B cell (primary cell): ENCODE measurements around the gene HTR2B. TPM values are rescaled to one million over a fixed set of nuclear protein-coding genes. Genes with fewer than 3 reads are reported as not detected.

Experiments used
- ATAC-seq: fragments of 200-7000 bp; cut with Tn5 transposase; one replicate; pipeline ENCODE4 v1.10.0; 2021; ENCODE audit warnings: low read depth, mild to moderate bottlenecking, moderate number of reproducible peaks, moderate library complexity
- CTCF ChIA-PET: fragments of 350-600 bp; sonication (Branson Sonifier 250); formaldehyde crosslinking; loops from one replicate; lab custom pipeline; 2021; ENCODE audit warnings: antibody characterized with exemption, inconsistent platforms; lab: Charles Lee
- POLR2A ChIA-PET: fragments of 350-600 bp; sonication (Branson Sonifier 250); formaldehyde crosslinking; loops from one replicate; lab custom pipeline; 2021; ENCODE audit warnings: antibody characterized with exemption; lab: Charles Lee
- DNase-seq: peaks from one replicate; pipeline ENCODE4 v3.0.0; 2013
- H2AFZ ChIP-seq: 2 replicates; pipeline ENCODE4 v1.6.1; 2012; ENCODE audit warnings: mild to moderate bottlenecking, low read depth, low read length; ENCODE audit not compliant: insufficient read depth, poor library complexity, severe bottlenecking
- H3K27ac ChIP-seq, 2 donors: 1 replicate in 1 of 2; 2 replicates in 1 of 2; pipeline ENCODE4 v1.5.1; 2012 to 2013; ENCODE audit warnings: low read length in 2 of 2, mild to moderate bottlenecking in 2 of 2, moderate library complexity in 1 of 2
- H3K27me3 ChIP-seq, 4 experiments: fragments of 200-600 bp in 1 of 4; sonication (generic) in 1 of 4; replicated peaks in 1 of 4; 1 replicate in 2 of 4; 2 replicates in 2 of 4; pipeline versions ENCODE4 v1.6.1 to v1.7.0; 2013 to 2016; ENCODE audit warnings: low read length in 3 of 4, mild to moderate bottlenecking in 2 of 4, mixed read lengths in 1 of 4, moderate library complexity in 1 of 4; ENCODE audit not compliant: insufficient read depth in 4 of 4, control insufficient read depth in 3 of 4; ENCODE audit errors: control extremely low read depth in 1 of 4
- H3K36me3 ChIP-seq, 2 experiments: replicated peaks in 1 of 2; 1 replicate in 1 of 2; 2 replicates in 1 of 2; pipeline versions ENCODE4 v1.6.1 to v1.7.1; 2013; ENCODE audit warnings: low read length in 1 of 2; ENCODE audit not compliant: insufficient read depth in 2 of 2, control insufficient read depth in 1 of 2; ENCODE audit errors: control extremely low read depth in 1 of 2, extremely low read depth in 1 of 2
- H3K4me1 ChIP-seq, 2 donors: fragments of 200-600 bp in 1 of 2; sonication (generic) in 1 of 2; 1 replicate in 1 of 2; 2 replicates in 1 of 2; pipeline versions ENCODE4 v1.5.1 to v1.6.1; 2013 to 2017; ENCODE audit warnings: low read length in 2 of 2; ENCODE audit not compliant: control insufficient read depth in 2 of 2, insufficient read depth in 2 of 2
- H3K4me2 ChIP-seq: replicated peaks from 2 replicates; pipeline ENCODE3; 2012; ENCODE audit warnings: mild to moderate bottlenecking, low read depth, low read length; ENCODE audit not compliant: poor library complexity, severe bottlenecking
- H3K4me3 ChIP-seq, 5 experiments: fragments of 200-600 bp in 1 of 5; sonication (generic) in 1 of 5; 1 replicate in 3 of 5; 2 replicates in 2 of 5; pipeline versions ENCODE4 v1.5.1 to v1.7.0; 2011 to 2016; ENCODE audit warnings: low read length in 4 of 5, mild to moderate bottlenecking in 4 of 5, low read depth in 2 of 5, control low read depth in 1 of 5, moderate library complexity in 1 of 5; ENCODE audit not compliant: insufficient read depth in 1 of 5; ENCODE audit errors: control extremely low read depth in 1 of 5, extremely low read depth in 1 of 5
- H3K79me2 ChIP-seq: fragments of 200-600 bp; sonication (generic); one replicate; pipeline ENCODE4 v1.6.0; 2016; ENCODE audit warnings: low read length; ENCODE audit not compliant: control insufficient read depth, insufficient read depth
- H3K9ac ChIP-seq: fragments of 200-600 bp; sonication (generic); 2 replicates; pipeline ENCODE4 v1.6.1; 2017; ENCODE audit warnings: mild to moderate bottlenecking, low read length, moderate library complexity
- H3K9me3 ChIP-seq, 3 donors: one replicate each; pipeline versions ENCODE4 v1.6.1 to v1.7.1; 2013; ENCODE audit warnings: low read length in 2 of 3; ENCODE audit not compliant: control insufficient read depth in 2 of 3, insufficient read depth in 1 of 3; ENCODE audit errors: control extremely low read depth in 1 of 3
- H4K20me1 ChIP-seq: 2 replicates; pipeline ENCODE4 v1.6.0; 2012; ENCODE audit warnings: mild to moderate bottlenecking, low read length; ENCODE audit not compliant: insufficient read depth, control insufficient read depth, poor library complexity, severe bottlenecking
- H3K27ac Mint-ChIP-seq: one replicate; pipeline ENCODE4 v1.8.0; 2021; ENCODE audit warnings: mixed read lengths
- H3K27me3 Mint-ChIP-seq: one replicate; pipeline ENCODE4 v1.8.0; 2021; ENCODE audit warnings: mixed read lengths
- H3K4me1 Mint-ChIP-seq: one replicate; pipeline ENCODE4 v1.8.0; 2021; ENCODE audit warnings: mixed read lengths
- H3K4me3 Mint-ChIP-seq: one replicate; pipeline ENCODE4 v1.8.0; 2021; ENCODE audit warnings: mixed read lengths
- H3K9me3 Mint-ChIP-seq: one replicate; pipeline ENCODE4 v1.8.0; 2022; ENCODE audit warnings: mixed read lengths; ENCODE audit not compliant: insufficient read depth
- EZH2 ChIP-seq: IDR thresholded peaks from 2 replicates; pipeline ENCODE4 v1.6.1; 2012; ENCODE audit warnings: borderline replicate concordance, low read depth, mild to moderate bottlenecking, moderate library complexity, low read length; ENCODE audit not compliant: insufficient read depth, poor library complexity, severe bottlenecking
- WGBS: methylation state at CpG from one replicate; pipeline ENCODE4 v1.1.5; 2013; ENCODE audit warnings: missing lambda C conversion rate; ENCODE audit not compliant: insufficient coverage; 5-methylcytosine and 5-hydroxymethylcytosine counted together
- intact Hi-C: fragments of 100-400 bp; cut with micrococcal nuclease; formaldehyde crosslinking; loops from one replicate; pipeline ENCODE4 v1.10.0; 2022
- polyA plus RNA-seq: library from polyadenylated mRNA; depleted of rRNA; stranded (reverse); fragments of >200 nt; gene quantifications from 2 replicates; pipeline ENCODE4 v1.2.3, GENCODE V29; 2012
- total RNA-seq, 2 donors: library from RNA; stranded (reverse); fragments of 120-200 nt in 1 of 2; gene quantifications; 1 replicate in 1 of 2; 2 replicates in 1 of 2; pipeline versions ENCODE4 v1.2.3 to v1.2.4, GENCODE V29; 2013 to 2022
- TF ChIP-seq, protein P1 (sequence below): fragments of 200-600 bp; IDR thresholded peaks from one replicate; pipeline ENCODE4 v1.8.0; 2022; ENCODE audit warnings: antibody characterized with exemption, mild to moderate bottlenecking

HTR2B gene
- total and polyA plus RNA-seq, 2 donors (not counting 1 experiment from before 2014, with no cell fraction given) = not detected

DNA sequence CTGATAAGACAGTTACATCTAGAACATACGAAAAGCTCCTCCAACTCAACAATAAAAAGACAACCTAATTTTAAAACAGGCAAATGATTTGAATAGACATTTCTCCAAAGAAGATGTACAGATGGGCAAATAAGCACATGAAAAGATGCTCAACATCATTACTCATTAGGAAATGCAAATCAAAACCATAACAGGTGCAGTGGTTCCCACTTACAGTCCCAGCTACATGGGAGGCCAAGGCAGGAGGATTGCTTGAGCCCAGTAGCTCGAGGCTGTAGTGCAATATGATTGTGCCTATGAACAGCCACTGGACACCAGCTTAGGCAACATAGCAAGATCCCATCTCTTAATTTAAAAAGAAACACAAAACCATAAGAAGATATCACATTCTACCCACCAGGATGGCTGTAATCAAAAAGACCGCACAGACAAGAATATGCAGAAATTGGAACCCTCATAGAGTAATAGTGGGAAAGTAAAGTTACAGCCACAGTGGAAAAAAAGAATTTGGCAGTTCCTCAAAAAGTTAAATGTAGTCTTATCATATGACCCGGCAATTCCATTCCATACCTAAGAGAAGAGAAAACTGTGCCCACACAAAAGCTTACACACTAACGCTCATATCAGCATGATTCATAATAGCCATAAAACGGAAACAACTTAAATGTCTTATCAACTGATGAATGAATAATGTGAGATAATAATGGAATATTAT lies 43.1 kb upstream of the HTR2B start:
- H3K4me3 Mint-ChIP-seq = no peak overlapping the region

More for the DNA sequence above, 43.1 kb upstream of the HTR2B start:
- H4K20me1 ChIP-seq = no peaks in the 10 kb centered on the region
- ATAC-seq = no peak
- no CpG with 5 or more reads among the region's 6 CpGs for WGBS
- Mint-ChIP-seq H3K27ac (no peak overlapping the region), H3K9me3 (no peaks in the 10 kb centered on the region), H3K4me1 (peaks cover 3% of the 10 kb centered on the region), H3K27me3 (no peaks in the 10 kb centered on the region)
- H3K27ac ChIP-seq = no peak overlapping the region
- intact Hi-C loops = no loop called here
- POLR2A ChIA-PET = no interaction called here
- H3K4me2 ChIP-seq = no peak overlapping the region
- no peak for DNase-seq
- H3K4me1 ChIP-seq = no peaks in the 10 kb centered on the region
- TF ChIP-seq, protein P1, sequence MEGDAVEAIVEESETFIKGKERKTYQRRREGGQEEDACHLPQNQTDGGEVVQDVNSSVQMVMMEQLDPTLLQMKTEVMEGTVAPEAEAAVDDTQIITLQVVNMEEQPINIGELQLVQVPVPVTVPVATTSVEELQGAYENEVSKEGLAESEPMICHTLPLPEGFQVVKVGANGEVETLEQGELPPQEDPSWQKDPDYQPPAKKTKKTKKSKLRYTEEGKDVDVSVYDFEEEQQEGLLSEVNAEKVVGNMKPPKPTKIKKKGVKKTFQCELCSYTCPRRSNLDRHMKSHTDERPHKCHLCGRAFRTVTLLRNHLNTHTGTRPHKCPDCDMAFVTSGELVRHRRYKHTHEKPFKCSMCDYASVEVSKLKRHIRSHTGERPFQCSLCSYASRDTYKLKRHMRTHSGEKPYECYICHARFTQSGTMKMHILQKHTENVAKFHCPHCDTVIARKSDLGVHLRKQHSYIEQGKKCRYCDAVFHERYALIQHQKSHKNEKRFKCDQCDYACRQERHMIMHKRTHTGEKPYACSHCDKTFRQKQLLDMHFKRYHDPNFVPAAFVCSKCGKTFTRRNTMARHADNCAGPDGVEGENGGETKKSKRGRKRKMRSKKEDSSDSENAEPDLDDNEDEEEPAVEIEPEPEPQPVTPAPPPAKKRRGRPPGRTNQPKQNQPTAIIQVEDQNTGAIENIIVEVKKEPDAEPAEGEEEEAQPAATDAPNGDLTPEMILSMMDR = no peak
- TF ChIP-seq EZH2 = no peak
- no peak overlapping the region for H3K9ac ChIP-seq
- H2AFZ ChIP-seq = no peak overlapping the region
- peaks cover 0 to 53% of the 10 kb centered on the region in 2 experiments for H3K36me3 ChIP-seq
- H3K79me2 ChIP-seq = no peaks in the 10 kb centered on the region
- H3K4me3 ChIP-seq = no peak overlapping the region
- CTCF ChIA-PET = interaction anchor here (0.8 to 1.0 kb wide), 2 partner anchors 12 kb away, joined by 3 to 4 read pairs; no protein-coding TSS in a partner anchor
- no peaks in the 10 kb centered on the region for H3K9me3 ChIP-seq
- H3K27me3 ChIP-seq = no peaks in the 10 kb centered on the region
